HCT116 (cell line): ENCODE results near the gene MAP1S. TPM values are rescaled to one million over a fixed set of nuclear protein-coding genes. Genes with fewer than 3 reads are reported as not detected.

Experiments used
- ATAC-seq: fragments of 200-7000 bp; cut with Tn5 transposase; 2 replicates; pipeline ENCODE4 v1.9.1; 2020; ENCODE audit warnings: mild to moderate bottlenecking, moderate library complexity
- BruUV-seq: library from RNA; stranded (reverse); fragments of 400-500 nt; replicated peaks from 2 replicates; lab custom pipeline; 2021; lab: Mats Ljungman, UMichigan
- CTCF ChIA-PET: fragments of 300-600 bp; sonication (Branson Sonifier 250); formaldehyde crosslinking; loops from one replicate; lab custom pipeline; 2021; ENCODE audit warnings: antibody characterized with exemption; lab: Charles Lee
- POLR2A ChIA-PET: fragments of 300-600, 350-600 bp; sonication (Branson Sonifier 250); formaldehyde crosslinking; loops from one replicate; lab custom pipeline; 2021; ENCODE audit warnings: antibody characterized with exemption; lab: Charles Lee
- RAD21 ChIA-PET, 2 experiments: fragments of 300-600 bp; sonication (Branson Sonifier 250); formaldehyde crosslinking; loops; one replicate each; lab custom pipeline; 2023; ENCODE audit warnings: low total read pairs in 2 of 2; ENCODE audit not compliant: uncharacterized antibody in 2 of 2, unreplicated experiment in 2 of 2, low non-redundant PET in 1 of 2; lab: Charles Lee
- DNase-seq: peaks from one replicate; pipeline ENCODE4 v3.0.0-alpha.2; 2010; ENCODE audit warnings: low read depth, low spot score
- H2AFZ ChIP-seq: fragments of 200-600 bp; shearing (Covaris generic), sonication (generic); 2 replicates; pipeline ENCODE4 v1.6.1; 2017; ENCODE audit warnings: low read depth, mixed run types, mixed read lengths, antibody characterized with exemption, low read length; ENCODE audit not compliant: poor library complexity, severe bottlenecking
- H3K27ac ChIP-seq: 2 replicates; pipeline ENCODE4 v1.5.1; 2012; ENCODE audit warnings: low read depth, low read length
- H3K27me3 ChIP-seq: fragments of 200-600 bp; sonication (generic); 2 replicates; pipeline ENCODE4 v1.6.1; 2016; ENCODE audit warnings: mixed run types, low read length, mixed read lengths; ENCODE audit not compliant: insufficient read depth
- H3K36me3 ChIP-seq, 2 experiments: fragments of 200-500 bp in 1 of 2; fragments of 200-600 bp in 1 of 2; sonication (Bioruptor generic) in 1 of 2; sonication (generic) in 1 of 2; 2 replicates each; pipeline versions ENCODE4 v1.5.1 to v1.6.1; 2014 to 2016; ENCODE audit warnings: low read length in 2 of 2, inconsistent platforms in 1 of 2, mixed read lengths in 1 of 2, mixed run types in 1 of 2; ENCODE audit not compliant: insufficient read depth in 2 of 2, control insufficient read depth in 1 of 2
- H3K4me1 ChIP-seq, 2 experiments: fragments of 200-600 bp in 1 of 2; sonication (generic) in 1 of 2; 2 replicates each; pipeline versions ENCODE4 v1.5.1 to v1.6.1; 2012 to 2017; ENCODE audit warnings: low read length in 2 of 2, inconsistent platforms in 1 of 2, mild to moderate bottlenecking in 1 of 2, mixed read lengths in 1 of 2, mixed run types in 1 of 2, moderate library complexity in 1 of 2; ENCODE audit not compliant: insufficient read depth in 2 of 2, control insufficient read depth in 1 of 2
- H3K4me2 ChIP-seq: fragments of 200-600 bp; sonication (generic); 2 replicates; pipeline ENCODE4 v1.6.1; 2017; ENCODE audit warnings: mixed run types, low read length, mixed read lengths
- H3K4me3 ChIP-seq, 2 experiments: fragments of 200-600 bp in 1 of 2; sonication (generic) in 1 of 2; replicated peaks in 1 of 2; 2 replicates each; pipeline ENCODE4 v1.5.1; 2011 to 2016; ENCODE audit warnings: low read length in 2 of 2, control low read depth in 1 of 2, low read depth in 1 of 2, mild to moderate bottlenecking in 1 of 2, mixed read lengths in 1 of 2, mixed run types in 1 of 2
- H3K79me2 ChIP-seq: fragments of 200-600 bp; sonication (generic); 2 replicates; pipeline ENCODE4 v1.6.1; 2017; ENCODE audit warnings: mild to moderate bottlenecking, mixed run types, low read length, moderate library complexity, mixed read lengths; ENCODE audit not compliant: insufficient read depth
- H3K9ac ChIP-seq: fragments of 200-600 bp; sonication (generic); 2 replicates; pipeline ENCODE4 v1.6.1; 2016; ENCODE audit warnings: low read length, mixed read lengths
- H3K9me2 ChIP-seq: fragments of 200-600 bp; sonication (generic), shearing (Covaris generic); 2 replicates; pipeline ENCODE4 v1.6.1; 2017; ENCODE audit warnings: mixed run types, mild to moderate bottlenecking, moderate library complexity; ENCODE audit not compliant: insufficient read depth
- H3K9me3 ChIP-seq, 2 experiments: fragments of 200-500 bp in 1 of 2; fragments of 200-600 bp in 1 of 2; sonication (Bioruptor generic) in 1 of 2; sonication (generic) in 1 of 2; 2 replicates each; pipeline ENCODE4 v1.6.1; 2014 to 2017; ENCODE audit warnings: low read length in 2 of 2, mixed read lengths in 2 of 2, inconsistent platforms in 1 of 2, low read depth in 1 of 2, mild to moderate bottlenecking in 1 of 2, mixed run types in 1 of 2, moderate library complexity in 1 of 2; ENCODE audit not compliant: control insufficient read depth in 1 of 2, insufficient read depth in 1 of 2
- H4K20me1 ChIP-seq: fragments of 200-600 bp; sonication (generic), shearing (Covaris generic); 2 replicates; pipeline ENCODE4 v1.6.1; 2017; ENCODE audit warnings: mixed run types, mild to moderate bottlenecking, moderate library complexity; ENCODE audit not compliant: insufficient read depth
- CBX3 ChIP-seq: IDR thresholded peaks from 2 replicates; pipeline ENCODE4 v1.6.1; 2012; ENCODE audit warnings: low read depth
- CEBPB ChIP-seq: IDR thresholded peaks from 2 replicates; pipeline ENCODE4 v1.6.1; 2012; ENCODE audit warnings: low read depth
- EGR1 ChIP-seq: IDR thresholded peaks from 2 replicates; pipeline ENCODE4 v1.6.1; 2012; ENCODE audit warnings: low read depth
- ELF1 ChIP-seq: IDR thresholded peaks from 2 replicates; pipeline ENCODE4 v1.6.1; 2012; ENCODE audit warnings: low read depth, borderline replicate concordance
- EZH2 ChIP-seq: fragments of 200-600 bp; sonication (generic); IDR thresholded peaks from 2 replicates; pipeline ENCODE4 v1.6.1; 2017; ENCODE audit warnings: antibody characterized with exemption, mixed run types
- EZH2phosphoT487 ChIP-seq: fragments of 200-600 bp; IDR thresholded peaks from 2 replicates; pipeline ENCODE4 v1.6.1; 2018; ENCODE audit warnings: antibody characterized with exemption, borderline replicate concordance
- FOSL1 ChIP-seq: IDR thresholded peaks from 2 replicates; pipeline ENCODE4 v1.6.1; 2012; ENCODE audit warnings: low read depth
- JUND ChIP-seq: IDR thresholded peaks from 2 replicates; pipeline ENCODE4 v1.6.1; 2012
- POLR2A ChIP-seq: IDR thresholded peaks from 2 replicates; pipeline ENCODE4 v1.7.0; 2011; ENCODE audit warnings: borderline replicate concordance; ENCODE audit not compliant: insufficient read depth, insufficient read length; ENCODE audit errors: extremely low read depth
- POLR2AphosphoS5 ChIP-seq: IDR thresholded peaks from 2 replicates; pipeline ENCODE4 v1.6.1; 2011; ENCODE audit warnings: mild to moderate bottlenecking, low read depth, low read length, moderate library complexity
- RAD21 ChIP-seq: IDR thresholded peaks from 2 replicates; pipeline ENCODE4 v1.6.1; 2012; ENCODE audit warnings: low read depth, mild to moderate bottlenecking
- SIN3A ChIP-seq: IDR thresholded peaks from 2 replicates; pipeline ENCODE4 v1.6.1; 2012; ENCODE audit warnings: low read depth
- SP1 ChIP-seq: IDR thresholded peaks from 2 replicates; pipeline ENCODE4 v1.6.1; 2012; ENCODE audit warnings: low read depth
- SRF ChIP-seq: IDR thresholded peaks from 2 replicates; pipeline ENCODE4 v1.6.1; 2012; ENCODE audit warnings: low read depth
- TCF7L2 ChIP-seq: IDR thresholded peaks from 2 replicates; pipeline ENCODE4 v1.7.0; 2011; ENCODE audit warnings: borderline replicate concordance, inconsistent platforms; ENCODE audit not compliant: insufficient read depth, insufficient read length; ENCODE audit errors: extremely low read depth
- YY1 ChIP-seq: IDR thresholded peaks from 2 replicates; pipeline ENCODE4 v1.6.1; 2011; ENCODE audit warnings: low read length, low read depth, moderate library complexity, mild to moderate bottlenecking; ENCODE audit not compliant: insufficient replicate concordance; ENCODE audit errors: extremely low read depth
- ZFX ChIP-seq: fragments of 450-650 bp; IDR thresholded peaks from 2 replicates; pipeline ENCODE4 v1.6.1; 2017
- ZNF274 ChIP-seq: fragments of 200-500 bp; sonication (Bioruptor generic); IDR thresholded peaks from 2 replicates; pipeline ENCODE4 v1.6.1; 2014; ENCODE audit warnings: mild to moderate bottlenecking, low read depth, low read length, inconsistent platforms
- intact Hi-C: fragments of 100-400 bp; cut with micrococcal nuclease; formaldehyde crosslinking; loops from 2 replicates; pipeline ENCODE4 v1.10.0; 2022
- total RNA-seq: library from RNA; stranded (reverse); gene quantifications from one replicate; pipeline ENCODE4 v1.2.1, GENCODE V29; 2021; ENCODE audit not compliant: unreplicated experiment
- TF ChIP-seq, protein P1 (sequence below), 3 experiments: fragments of 200-600 bp in 1 of 3; sonication (generic) in 1 of 3; IDR thresholded peaks in 2 of 3; conservative IDR thresholded peaks in 1 of 3; 2 replicates each; pipeline ENCODE4 v1.5.1; 2012 to 2017; ENCODE audit warnings: low read depth in 2 of 3, low read length in 2 of 3, antibody characterized with exemption in 1 of 3, borderline replicate concordance in 1 of 3, control low read depth in 1 of 3, mild to moderate bottlenecking in 1 of 3, mixed read lengths in 1 of 3, mixed run types in 1 of 3, moderate library complexity in 1 of 3; ENCODE audit not compliant: insufficient read depth in 1 of 3
- TF ChIP-seq, protein P2 (sequence below): IDR thresholded peaks from 2 replicates; pipeline ENCODE4 v1.6.1; 2012
- TF ChIP-seq, protein P3 (sequence below): IDR thresholded peaks from 2 replicates; pipeline ENCODE4 v1.6.1; 2011; ENCODE audit warnings: mild to moderate bottlenecking, low read length, moderate library complexity; ENCODE audit not compliant: insufficient replicate concordance; ENCODE audit errors: extremely low read depth
- TF ChIP-seq, protein P4 (sequence below): IDR thresholded peaks from 2 replicates; pipeline ENCODE4 v1.6.1; 2012

MAP1S gene
- total RNA-seq, 1 experiment from 2014 or later = 80.8 TPM

DNA sequence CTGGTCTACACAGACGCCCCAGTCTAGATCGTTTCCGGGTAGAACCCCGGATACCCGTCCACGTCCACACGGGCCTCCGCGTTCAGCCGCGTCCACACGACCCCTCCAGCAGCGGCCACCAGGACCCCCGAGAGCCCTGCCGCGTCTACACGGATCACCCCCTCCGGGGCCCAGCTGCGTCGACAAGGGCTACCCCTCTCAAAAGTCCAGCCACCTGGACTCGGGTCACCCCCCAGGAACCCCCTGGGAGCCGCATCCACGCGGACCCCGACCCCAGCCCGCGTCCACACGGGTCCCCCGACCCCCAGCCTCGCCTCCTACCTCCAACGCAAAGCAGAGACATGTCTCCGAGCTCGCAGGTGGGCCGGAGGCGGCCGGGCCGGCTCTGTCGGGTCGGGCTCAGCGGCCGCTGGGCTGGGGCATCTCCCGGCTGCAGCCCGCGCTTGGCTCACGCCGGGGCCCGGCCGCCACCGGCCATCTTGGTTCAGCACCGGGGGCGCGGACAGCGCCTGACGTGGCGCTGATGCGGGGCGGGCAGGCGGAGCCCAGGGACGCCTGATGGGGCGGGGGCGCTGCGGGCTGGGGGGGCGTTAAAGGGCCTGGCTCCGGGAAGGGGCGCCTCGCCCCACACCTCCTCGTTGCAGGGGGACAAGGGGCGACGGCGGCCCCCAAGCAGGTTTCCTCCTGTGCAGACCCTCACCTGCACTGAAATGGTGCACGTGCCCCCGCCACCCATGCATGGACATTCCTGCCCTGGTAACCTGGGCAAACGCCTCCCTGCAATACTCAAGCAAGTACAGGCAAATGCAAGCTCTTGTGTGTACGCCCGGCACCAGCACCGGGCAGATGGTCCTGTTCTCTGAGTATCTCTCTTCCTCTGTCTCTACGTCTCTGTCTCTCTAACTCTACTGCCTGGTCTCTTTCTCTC lies 31.2 kb upstream of the MAP1S start, which contains the start of gene UNC13A:
Gene UNC13A, minus strand, starts transcription at position 498 of the 928 bp plus-strand sequence. Its CDS starts 155 bp downstream, at position 343.
- CTCF ChIA-PET = interaction anchor here (1.1 kb wide), 1 partner anchor 15 kb away, joined by 4 read pairs; no protein-coding TSS in a partner anchor
- intact Hi-C loops = loop anchor here (10.0 kb wide), 1 partner anchor 233 kb away; no protein-coding TSS in a partner anchor
- peak within 1 kb of the TSS; percentile 86 for H2AFZ ChIP-seq
- TF ChIP-seq YY1 = peak; percentile 95
- peak; percentile 26; the same call in 1 of the 2 replicates for TF ChIP-seq EGR1
- no peak for TF ChIP-seq ZNF274
- TF ChIP-seq, protein P1, sequence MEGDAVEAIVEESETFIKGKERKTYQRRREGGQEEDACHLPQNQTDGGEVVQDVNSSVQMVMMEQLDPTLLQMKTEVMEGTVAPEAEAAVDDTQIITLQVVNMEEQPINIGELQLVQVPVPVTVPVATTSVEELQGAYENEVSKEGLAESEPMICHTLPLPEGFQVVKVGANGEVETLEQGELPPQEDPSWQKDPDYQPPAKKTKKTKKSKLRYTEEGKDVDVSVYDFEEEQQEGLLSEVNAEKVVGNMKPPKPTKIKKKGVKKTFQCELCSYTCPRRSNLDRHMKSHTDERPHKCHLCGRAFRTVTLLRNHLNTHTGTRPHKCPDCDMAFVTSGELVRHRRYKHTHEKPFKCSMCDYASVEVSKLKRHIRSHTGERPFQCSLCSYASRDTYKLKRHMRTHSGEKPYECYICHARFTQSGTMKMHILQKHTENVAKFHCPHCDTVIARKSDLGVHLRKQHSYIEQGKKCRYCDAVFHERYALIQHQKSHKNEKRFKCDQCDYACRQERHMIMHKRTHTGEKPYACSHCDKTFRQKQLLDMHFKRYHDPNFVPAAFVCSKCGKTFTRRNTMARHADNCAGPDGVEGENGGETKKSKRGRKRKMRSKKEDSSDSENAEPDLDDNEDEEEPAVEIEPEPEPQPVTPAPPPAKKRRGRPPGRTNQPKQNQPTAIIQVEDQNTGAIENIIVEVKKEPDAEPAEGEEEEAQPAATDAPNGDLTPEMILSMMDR (IDR thresholded peaks at IDR 0.05 in 2 of 3, conservative IDR thresholded peaks at IDR 0.05 in 1 of 3; ENCODE audit: borderline replicate concordance in 1 of 3, insufficient read depth in 1 of 3, low read depth in 2 of 3, low read length in 2 of 3) = no peak
- TF ChIP-seq CEBPB = no peak
- TF ChIP-seq EZH2 = no peak
- TF ChIP-seq, protein P2, sequence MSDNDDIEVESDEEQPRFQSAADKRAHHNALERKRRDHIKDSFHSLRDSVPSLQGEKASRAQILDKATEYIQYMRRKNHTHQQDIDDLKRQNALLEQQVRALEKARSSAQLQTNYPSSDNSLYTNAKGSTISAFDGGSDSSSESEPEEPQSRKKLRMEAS = peak; percentile 81; the same call in 1 of the 2 replicates
- peak; percentile 56 for TF ChIP-seq POLR2AphosphoS5
- TF ChIP-seq SIN3A = peak; percentile 82
- TF ChIP-seq TCF7L2 = peak; percentile 38
- no peak for TF ChIP-seq FOSL1
- no peak for TF ChIP-seq ZFX
- TF ChIP-seq, protein P3, sequence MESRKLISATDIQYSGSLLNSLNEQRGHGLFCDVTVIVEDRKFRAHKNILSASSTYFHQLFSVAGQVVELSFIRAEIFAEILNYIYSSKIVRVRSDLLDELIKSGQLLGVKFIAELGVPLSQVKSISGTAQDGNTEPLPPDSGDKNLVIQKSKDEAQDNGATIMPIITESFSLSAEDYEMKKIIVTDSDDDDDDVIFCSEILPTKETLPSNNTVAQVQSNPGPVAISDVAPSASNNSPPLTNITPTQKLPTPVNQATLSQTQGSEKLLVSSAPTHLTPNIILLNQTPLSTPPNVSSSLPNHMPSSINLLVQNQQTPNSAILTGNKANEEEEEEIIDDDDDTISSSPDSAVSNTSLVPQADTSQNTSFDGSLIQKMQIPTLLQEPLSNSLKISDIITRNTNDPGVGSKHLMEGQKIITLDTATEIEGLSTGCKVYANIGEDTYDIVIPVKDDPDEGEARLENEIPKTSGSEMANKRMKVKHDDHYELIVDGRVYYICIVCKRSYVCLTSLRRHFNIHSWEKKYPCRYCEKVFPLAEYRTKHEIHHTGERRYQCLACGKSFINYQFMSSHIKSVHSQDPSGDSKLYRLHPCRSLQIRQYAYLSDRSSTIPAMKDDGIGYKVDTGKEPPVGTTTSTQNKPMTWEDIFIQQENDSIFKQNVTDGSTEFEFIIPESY = no peak
- TF ChIP-seq POLR2A = no peak
- TF ChIP-seq SRF = no peak
- no peak for TF ChIP-seq JUND
- TF ChIP-seq CBX3 = no peak
- peak; percentile 63 for TF ChIP-seq SP1
- TF ChIP-seq RAD21 = no peak
- no peak for TF ChIP-seq EZH2phosphoT487
- TF ChIP-seq, protein P4, sequence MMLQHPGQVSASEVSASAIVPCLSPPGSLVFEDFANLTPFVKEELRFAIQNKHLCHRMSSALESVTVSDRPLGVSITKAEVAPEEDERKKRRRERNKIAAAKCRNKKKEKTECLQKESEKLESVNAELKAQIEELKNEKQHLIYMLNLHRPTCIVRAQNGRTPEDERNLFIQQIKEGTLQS = no peak
- TF ChIP-seq ELF1 = no peak

More for the DNA sequence above, 31.2 kb upstream of the MAP1S start, which contains the start of gene UNC13A:
- no peaks in the 10 kb centered on the region for H3K9me2 ChIP-seq
- H3K79me2 ChIP-seq = peaks cover 15% of the 10 kb centered on the region; the same call in 1 of the 2 replicates
- peak within 1 kb of the TSS; percentile 60 for H3K27ac ChIP-seq
- no peak for DNase-seq
- ChIA-PET POLR2A (no interaction called here), RAD21 (interaction anchor here (0.6 to 0.7 kb wide), 2 partner anchors 28 to 171 kb away, joined by 3 to 4 read pairs; no protein-coding TSS in a partner anchor)
- H3K36me3 ChIP-seq = no peaks in the 10 kb centered on the region
- H3K9ac ChIP-seq = peak within 1 kb of the TSS; percentile 74
- H3K27me3 ChIP-seq = no peaks in the 10 kb centered on the region
- ATAC-seq = peak; percentile 67
- H4K20me1 ChIP-seq = no peaks in the 10 kb centered on the region
- H3K4me3 ChIP-seq = peak within 1 kb of the TSS; percentile 85 to 90
- BruUV-seq = no TSS peak
- no peaks in the 10 kb centered on the region for H3K9me3 ChIP-seq
- peak within 1 kb of the TSS; percentile 90 for H3K4me2 ChIP-seq
- H3K4me1 ChIP-seq = peaks cover 10 to 42% of the 10 kb centered on the region in 2 experiments; a peak in 3 of 4 replicates
